ENCODE results near the gene SBF1.

SBF1 gene

DNA sequence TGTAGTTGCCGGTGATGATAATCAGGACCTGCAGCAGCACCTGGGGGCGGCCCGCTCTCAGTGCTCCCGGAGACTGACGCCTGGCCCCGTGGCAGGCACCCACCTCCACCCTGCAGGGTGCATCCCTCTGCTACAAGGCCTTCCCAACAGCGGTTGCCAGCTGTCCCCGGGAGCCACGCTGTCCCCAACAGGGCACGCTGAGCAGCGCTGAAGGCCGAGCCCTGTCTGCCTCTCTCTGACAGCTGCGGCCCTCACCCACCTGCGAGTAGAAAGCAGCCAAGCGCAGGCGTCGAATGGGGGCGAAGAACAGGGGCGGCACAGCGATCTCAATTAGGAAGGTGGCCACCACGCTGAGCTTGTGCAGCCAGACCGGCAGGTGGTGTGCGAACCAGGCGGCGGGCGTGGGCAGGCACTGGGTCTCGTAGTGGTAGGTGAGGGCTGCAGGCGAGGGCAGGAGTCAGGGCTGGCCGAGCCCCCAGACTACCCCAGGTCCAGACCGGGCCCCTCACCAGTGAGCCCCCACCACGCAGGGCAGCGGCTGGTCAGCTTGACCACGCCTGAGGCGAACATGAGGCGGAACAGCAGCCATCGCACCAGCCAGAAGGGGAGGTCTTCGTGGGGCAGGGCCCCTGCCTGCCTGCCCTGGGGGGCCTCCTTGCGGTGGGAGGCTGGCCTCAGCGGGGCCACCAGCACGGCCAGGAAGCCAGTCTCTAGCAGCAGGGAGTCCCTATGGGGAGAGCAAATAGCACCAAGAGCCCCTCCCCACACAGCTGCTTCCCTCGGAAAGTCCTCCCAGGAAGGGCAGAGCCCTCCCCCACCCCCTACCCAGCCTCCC is 31.2 kb upstream of the SBF1 start:
- DNase-seq, result no peak

DNA sequence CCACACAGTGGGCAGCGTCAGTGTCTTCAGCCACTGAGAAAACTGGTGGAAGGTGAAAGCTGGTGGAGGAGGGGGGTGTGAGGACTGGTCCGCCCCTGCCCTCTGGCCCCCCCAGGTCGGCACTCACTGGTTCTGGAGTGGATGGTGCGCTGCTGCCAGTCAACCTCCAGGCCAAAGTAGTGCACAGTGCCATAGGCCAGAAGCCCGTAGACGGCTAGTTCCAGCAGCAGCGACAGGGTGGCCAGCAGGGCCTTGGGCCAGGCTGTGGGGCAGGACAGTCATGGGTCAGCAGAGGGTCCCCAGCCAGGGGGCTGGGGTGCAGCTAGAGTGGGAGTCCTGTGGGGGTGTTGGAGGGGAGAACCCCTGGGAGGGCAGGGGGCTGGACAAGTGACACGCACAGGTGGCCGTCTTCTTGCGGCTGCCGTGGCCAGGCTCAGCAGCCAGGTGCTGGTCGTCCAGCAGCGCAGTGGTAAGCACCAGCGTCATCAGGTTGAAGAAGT is 30.5 kb upstream of the SBF1 start:
- DNase-seq, result no peak

- no peak for DNase-seq
Observed at GRCh38 chr22:50504369-50505211, 29.8 kb upstream of the SBF1 start.

DNA sequence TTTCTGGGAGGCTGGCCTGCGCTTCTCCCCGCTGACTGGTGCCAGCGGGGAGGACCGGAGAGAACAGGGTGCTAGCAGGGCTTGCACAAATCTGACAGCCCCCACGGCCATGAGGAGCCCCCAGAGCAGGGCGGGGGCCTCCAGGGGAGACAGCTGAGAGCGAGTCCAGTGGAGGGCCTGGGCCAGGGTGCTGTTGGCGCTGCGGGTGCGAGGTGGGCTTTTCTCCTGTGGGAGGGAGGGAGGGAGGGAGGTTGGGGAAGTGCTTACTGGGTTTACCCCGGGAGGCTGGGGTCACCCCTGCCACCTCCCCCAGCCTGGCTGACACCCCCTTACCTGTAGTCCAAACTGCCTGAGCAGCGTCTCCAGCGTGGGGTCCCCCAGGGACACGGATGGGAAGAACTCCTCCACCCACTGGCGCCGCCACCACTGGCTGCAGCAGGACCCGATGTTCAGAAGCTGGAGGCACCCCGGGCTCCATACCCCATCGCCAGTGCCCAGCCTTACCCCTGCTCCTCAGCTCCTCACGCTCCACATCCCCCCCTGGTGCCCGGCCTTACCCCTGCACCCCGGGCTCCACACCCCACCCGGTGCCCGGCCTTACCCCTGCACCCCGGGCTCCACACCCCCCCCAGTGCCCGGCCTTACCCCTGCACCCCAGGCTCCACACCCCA is 28.8 kb upstream of the SBF1 start:
- peak; percentile 35 for DNase-seq

- DNase-seq, result no peak
Observed at GRCh38 chr22:50502628-50503474, 28.0 kb upstream of the SBF1 start.

DNA sequence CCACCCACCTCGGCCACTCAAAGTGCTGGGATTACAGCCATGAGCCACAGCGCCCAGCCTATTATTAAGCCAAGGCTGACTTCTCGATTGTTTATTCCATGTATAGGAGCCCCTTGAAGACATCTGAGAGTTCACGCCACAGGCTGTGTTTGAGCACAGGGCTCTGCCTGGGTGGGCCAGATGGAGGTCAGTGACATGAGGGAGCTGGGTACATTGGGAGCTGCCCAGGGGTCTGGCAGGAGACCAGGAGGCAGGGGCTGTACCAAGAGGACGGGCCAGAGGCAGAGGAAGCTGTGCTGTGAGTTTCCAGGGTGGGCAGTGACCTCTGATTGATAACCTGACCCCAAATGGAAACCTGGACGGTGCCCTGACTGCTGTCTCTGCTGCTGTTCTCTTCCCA is 27.3 kb upstream of the SBF1 start:
- no peak for DNase-seq

DNA sequence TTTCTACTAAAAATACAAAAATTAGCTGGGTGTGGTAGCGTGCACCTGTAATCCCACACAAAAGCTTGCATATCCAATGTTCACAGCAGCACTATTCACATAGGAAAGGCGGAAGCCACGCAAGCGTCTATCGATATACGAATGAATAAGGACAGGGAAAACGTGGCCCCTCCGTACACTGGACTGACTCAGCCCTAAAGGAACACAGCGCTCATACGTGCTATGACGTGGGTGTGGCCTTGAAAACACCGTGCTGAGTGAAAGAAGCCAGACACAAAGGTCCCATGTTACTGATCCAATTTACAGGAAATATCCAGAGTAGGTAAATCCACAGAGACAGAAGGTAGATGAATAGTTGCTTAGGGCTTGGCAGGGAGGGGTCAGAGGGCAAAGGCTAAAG is 25.6 kb upstream of the SBF1 start:
- no peak for DNase-seq

- peak; percentile 62 for DNase-seq
Observed at GRCh38 chr22:50498322-50498890, 23.6 kb upstream of the SBF1 start.

DNA sequence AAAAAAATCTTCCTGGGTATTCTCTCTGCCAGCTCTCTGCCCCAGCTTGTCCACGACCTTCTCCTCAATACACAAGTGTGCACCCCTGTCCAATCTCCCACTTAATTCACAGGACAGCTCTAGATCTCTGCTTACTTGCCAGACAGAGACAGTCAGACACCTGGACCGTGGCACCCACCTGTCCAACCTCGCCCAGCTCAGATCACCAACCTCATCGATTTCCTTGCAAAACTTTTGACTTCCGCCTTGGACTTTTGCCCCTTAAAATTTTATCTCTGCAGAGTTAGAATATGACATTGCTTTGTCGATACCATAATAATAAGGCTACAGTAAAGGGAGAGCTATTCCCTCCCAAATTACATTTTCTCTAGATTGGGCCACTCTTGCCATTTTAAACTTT is 22.3 kb upstream of the SBF1 start:
- DNase-seq, result no peak

GRCh38 chr22:50490531-50491308 is 15.9 kb upstream of the SBF1 start:
- no peak for DNase-seq

DNA sequence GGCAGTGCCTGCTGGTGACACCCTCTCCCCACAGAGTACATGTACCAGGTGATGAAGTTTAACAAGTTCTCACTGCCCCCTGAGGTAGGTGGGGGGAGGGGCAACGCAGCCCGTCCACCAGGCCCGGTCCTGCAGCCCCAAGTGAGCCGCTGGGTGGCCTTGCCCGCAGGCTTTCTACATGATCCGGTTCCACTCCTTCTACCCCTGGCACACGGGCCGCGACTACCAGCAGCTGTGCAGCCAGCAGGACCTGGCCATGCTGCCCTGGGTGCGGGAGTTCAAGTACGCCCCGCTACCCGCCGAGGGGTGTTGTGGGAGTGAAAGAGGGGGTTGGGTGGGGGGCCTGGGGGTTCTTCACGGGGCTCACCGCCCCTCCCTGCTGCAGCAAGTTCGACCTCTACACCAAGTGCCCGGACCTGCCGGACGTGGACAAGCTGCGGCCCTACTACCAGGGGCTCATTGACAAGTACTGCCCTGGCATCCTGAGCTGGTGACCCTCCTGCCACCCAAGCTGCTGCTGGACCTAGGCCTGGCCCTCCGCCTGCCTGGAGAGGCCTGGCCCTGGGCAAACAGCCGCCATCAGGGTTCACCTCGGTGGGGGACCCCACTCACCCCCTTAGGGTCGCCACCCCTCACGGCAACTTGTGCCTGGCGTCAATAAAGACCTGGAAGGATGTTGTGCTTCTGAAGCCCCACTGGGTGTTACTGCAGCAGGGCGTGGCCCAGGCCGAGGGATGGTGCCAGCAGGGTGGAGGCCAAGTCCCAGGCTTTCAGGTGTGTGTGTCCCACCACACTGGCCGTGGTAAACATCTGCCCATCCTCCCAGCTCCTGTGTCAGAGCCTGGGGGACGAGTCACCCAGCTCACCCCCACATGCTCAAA is 14.8 kb upstream of the SBF1 start:
- no peak for DNase-seq

DNA sequence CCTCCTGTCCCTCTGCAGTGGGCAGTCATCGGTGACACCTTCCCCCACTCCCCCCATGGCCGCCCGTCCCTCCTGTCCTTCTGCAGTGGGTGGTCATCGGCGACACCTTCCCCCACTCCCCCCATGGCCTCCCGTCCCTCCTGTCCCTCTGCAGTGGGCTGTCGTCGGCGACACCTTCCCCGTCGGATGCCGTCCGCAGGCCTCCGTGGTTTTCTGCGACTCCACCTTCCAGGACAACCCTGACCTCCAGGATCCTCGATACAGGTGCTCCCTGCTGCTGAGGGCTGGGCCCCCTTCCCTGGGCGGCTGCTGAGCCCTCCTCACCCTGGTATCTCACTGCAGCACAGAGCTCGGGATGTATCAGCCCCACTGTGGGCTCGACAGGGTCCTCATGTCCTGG is 14.1 kb upstream of the SBF1 start:
- DNase-seq, result no peak

- DNase-seq, result peak; percentile 8
Observed at GRCh38 chr22:50488006-50488677, 13.3 kb upstream of the SBF1 start.

GRCh38 chr22:50487290-50488005 is 12.6 kb upstream of the SBF1 start:
- DNase-seq, result no peak

GRCh38 chr22:50486561-50487289 is 11.9 kb upstream of the SBF1 start, which contains the start of gene MIOX:
Gene MIOX (plus strand): TSS chr22:50486859. CDS start chr22:50486898, 39 bp downstream.
- no peak for DNase-seq

DNA sequence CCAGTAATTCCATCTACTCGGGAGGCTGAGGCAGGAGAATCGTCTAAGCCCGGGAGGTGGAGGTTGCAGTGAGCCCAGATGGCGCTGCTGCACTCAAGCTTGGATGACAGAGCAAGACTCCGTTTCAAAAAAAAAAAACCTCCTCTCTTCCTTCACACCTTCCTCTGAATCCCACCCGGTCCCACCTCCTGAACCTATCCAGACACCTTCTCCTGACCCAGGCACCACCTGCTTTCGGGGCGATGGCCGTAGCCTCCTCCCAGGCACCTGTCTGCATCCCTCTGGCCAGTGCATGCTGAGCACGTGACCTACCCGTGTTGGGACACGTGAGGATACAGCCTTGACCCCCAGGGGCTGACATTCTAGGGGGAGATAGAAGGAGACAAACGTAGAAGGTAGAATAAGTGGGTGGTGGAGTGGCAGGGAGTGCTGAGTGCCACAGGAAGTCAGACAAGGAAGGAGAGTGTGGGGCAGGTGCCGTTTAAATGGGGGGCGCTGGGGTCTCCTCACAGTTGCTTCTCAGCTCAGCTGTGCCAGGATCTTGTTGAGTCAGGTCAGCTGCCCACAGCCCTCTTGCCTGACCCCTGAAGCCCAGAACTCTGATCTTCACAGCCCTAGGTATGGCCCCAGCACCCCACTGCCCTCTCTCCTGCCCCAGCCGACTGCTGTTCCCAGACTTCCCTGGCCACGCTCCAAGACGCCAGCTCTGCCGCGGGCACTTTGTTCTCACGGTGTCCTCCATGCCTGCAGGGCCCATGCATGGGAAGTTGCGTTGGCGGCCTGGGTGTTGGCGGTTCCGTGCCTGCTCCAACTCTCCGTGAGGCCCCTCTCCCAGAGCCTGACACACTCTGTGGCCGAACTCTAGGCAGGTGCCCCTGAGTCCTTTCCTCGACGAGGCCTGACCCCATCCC is 10.6 kb upstream of the SBF1 start:
- no peak for DNase-seq
